Esophagus mucosa (tissue), 1 donor: ENCODE measurements around the gene DLEC1. TPM values are rescaled to one million over a fixed set of nuclear protein-coding genes. Genes with fewer than 3 reads are reported as not detected.
A peak's percentile ranks its signal among the peaks of the same experiment; 100 is the strongest.
"Not testable (repeated sequence)": the region's sequence is repeated elsewhere in the genome, so short reads cannot be mapped to it uniquely, and the experiment has no call there.

Experiments used
- ATAC-seq: fragments of 200-7000 bp; cut with Tn5 transposase; one replicate; pipeline ENCODE4 v1.9.1; 2020
- total RNA-seq: library from RNA; stranded (reverse); gene quantifications from one replicate; pipeline ENCODE4 v1.2.4, GENCODE V29; 2023
- donor health status: DM: yes; HTN: yes; CAD: no.

DLEC1 gene
- total RNA-seq, 1 donor from 2014 or later: 0.08 TPM

GRCh38 chr3:38046027-38046426 is 7.0 kb downstream of the DLEC1 start:
- ATAC-seq: no peak

GRCh38 chr3:38046821-38047220 is 7.8 kb downstream of the DLEC1 start:
- ATAC-seq: no peak

GRCh38 chr3:38047896-38048295 is 8.9 kb downstream of the DLEC1 start:
- no peak for ATAC-seq

- no peak for ATAC-seq
Observed at GRCh38 chr3:38049358-38050126, 10.5 kb downstream of the DLEC1 start.

GRCh38 chr3:38051131-38051530 is 12.1 kb downstream of the DLEC1 start:
- no peak for ATAC-seq

GRCh38 chr3:38053286-38053685 is 14.3 kb downstream of the DLEC1 start:
- not testable (repeated sequence) for ATAC-seq

- not testable (repeated sequence) for ATAC-seq
Observed at GRCh38 chr3:38053813-38054498, 14.9 kb downstream of the DLEC1 start.

- no peak for ATAC-seq
Observed at GRCh38 chr3:38054499-38055001, 15.5 kb downstream of the DLEC1 start.

GRCh38 chr3:38059148-38059547 is 20.1 kb downstream of the DLEC1 start:
- no peak for ATAC-seq

GRCh38 chr3:38059591-38059990 is 20.6 kb downstream of the DLEC1 start:
- ATAC-seq: no peak

- ATAC-seq: no peak
Observed at GRCh38 chr3:38062809-38063208, 23.8 kb downstream of the DLEC1 start.

- not testable (repeated sequence) for ATAC-seq
Observed at GRCh38 chr3:38064453-38064852, 25.4 kb downstream of the DLEC1 start.

- ATAC-seq: peak; percentile 75
Observed at GRCh38 chr3:38067508-38068233, 28.7 kb downstream of the DLEC1 start.

- no peak for ATAC-seq
Observed at GRCh38 chr3:38070013-38070412, 31.0 kb downstream of the DLEC1 start.

GRCh38 chr3:38077073-38077472 is 38.1 kb downstream of the DLEC1 start:
- not testable (repeated sequence) for ATAC-seq

GRCh38 chr3:38082296-38082695 is 43.3 kb downstream of the DLEC1 start:
- ATAC-seq: not testable (repeated sequence)

- ATAC-seq: not testable (repeated sequence)
Observed at GRCh38 chr3:38083254-38083653, 44.2 kb downstream of the DLEC1 start.

GRCh38 chr3:38083871-38084333 is 44.9 kb downstream of the DLEC1 start:
- ATAC-seq: no peak

GRCh38 chr3:38084334-38085310 is 45.6 kb downstream of the DLEC1 start:
- peak; percentile 63 for ATAC-seq

- no peak for ATAC-seq
Observed at GRCh38 chr3:38085311-38085942, 46.4 kb downstream of the DLEC1 start.

- no peak for ATAC-seq
Observed at GRCh38 chr3:38085943-38086324, 46.9 kb downstream of the DLEC1 start.
